Esophagus squamous epithelium (tissue), 4 donors: ENCODE results near the gene GPR183.

Experiments used
- POLR2A ChIP-seq, 4 donors: fragments of 450-650 bp; IDR thresholded peaks; one replicate each; pipeline ENCODE4 v1.6.1; 2017; ENCODE audit warnings: antibody characterized with exemption in 4 of 4, mild to moderate bottlenecking in 4 of 4, moderate library complexity in 3 of 4
- TF ChIP-seq, protein P1 (sequence below), 6 experiments: fragments of 450-650 bp in 4 of 6; fragments of 200-600 bp in 2 of 6; sonication (generic) in 2 of 6; IDR thresholded peaks; one replicate each; pipeline ENCODE4 v1.5.1; 2016 to 2019; ENCODE audit warnings: antibody characterized with exemption in 6 of 6, mild to moderate bottlenecking in 4 of 6, moderate library complexity in 4 of 6

DNA sequence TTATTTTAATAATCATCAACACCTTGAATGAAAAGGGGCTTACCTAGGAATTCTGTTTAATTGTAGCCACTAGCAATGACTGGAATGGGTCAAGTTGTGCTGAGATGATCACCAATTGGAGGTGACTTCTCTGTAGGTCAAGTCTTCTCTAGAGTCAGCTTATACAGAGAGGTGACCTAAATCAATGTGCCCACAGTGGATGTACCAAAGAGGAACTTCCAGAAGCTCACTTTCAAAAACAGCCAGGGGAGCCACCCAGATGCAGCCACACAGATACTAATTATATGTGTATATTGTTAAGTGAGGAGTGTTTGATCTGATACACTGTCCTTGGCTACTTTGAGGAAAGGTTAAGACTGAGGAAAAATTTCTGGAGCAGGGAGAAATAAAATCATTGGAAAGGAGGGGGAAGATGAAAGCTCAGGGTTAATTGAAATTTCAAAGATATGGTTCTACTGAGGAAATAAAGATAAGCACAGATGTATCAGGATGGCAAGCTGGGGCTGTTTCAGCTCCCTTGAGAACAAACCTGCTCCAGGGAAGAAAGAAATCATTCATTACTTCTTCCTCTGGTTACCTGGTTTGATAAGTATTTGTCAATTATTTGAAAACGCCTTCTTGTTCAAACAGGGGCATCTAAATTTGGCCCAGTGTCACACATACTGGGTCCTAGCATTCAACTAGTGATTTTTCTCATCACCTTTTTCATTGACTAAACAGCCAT lies 5.1 kb downstream of the GPR183 start:
- no peak for TF ChIP-seq POLR2A (IDR thresholded peaks at IDR 0.05)
- TF ChIP-seq, protein P1, sequence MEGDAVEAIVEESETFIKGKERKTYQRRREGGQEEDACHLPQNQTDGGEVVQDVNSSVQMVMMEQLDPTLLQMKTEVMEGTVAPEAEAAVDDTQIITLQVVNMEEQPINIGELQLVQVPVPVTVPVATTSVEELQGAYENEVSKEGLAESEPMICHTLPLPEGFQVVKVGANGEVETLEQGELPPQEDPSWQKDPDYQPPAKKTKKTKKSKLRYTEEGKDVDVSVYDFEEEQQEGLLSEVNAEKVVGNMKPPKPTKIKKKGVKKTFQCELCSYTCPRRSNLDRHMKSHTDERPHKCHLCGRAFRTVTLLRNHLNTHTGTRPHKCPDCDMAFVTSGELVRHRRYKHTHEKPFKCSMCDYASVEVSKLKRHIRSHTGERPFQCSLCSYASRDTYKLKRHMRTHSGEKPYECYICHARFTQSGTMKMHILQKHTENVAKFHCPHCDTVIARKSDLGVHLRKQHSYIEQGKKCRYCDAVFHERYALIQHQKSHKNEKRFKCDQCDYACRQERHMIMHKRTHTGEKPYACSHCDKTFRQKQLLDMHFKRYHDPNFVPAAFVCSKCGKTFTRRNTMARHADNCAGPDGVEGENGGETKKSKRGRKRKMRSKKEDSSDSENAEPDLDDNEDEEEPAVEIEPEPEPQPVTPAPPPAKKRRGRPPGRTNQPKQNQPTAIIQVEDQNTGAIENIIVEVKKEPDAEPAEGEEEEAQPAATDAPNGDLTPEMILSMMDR (IDR thresholded peaks at IDR 0.05), result no peak
